Measurements from ENCODE around the gene CKB. TPM values are rescaled to one million over a fixed set of nuclear protein-coding genes. Genes with fewer than 3 reads are reported as not detected.

Gene CKB
- total RNA-seq, 6 donors from 2014 or later = 168 to 303 (median 231) TPM

- Histone ChIP-seq H3K27ac (no peak overlapping the region), H3K9me3 (no peaks in the 10 kb centered on the region), H3K36me3 (peaks cover 24 to 79% (median 47%) of the 10 kb centered on the region in 4 donors), H3K4me1 (no peaks in the 10 kb centered on the region), H3K4me3 (no peak overlapping the region), H3K27me3 (no peaks in the 10 kb centered on the region)
- no peak for TF ChIP-seq EP300 (IDR thresholded peaks at IDR 0.05)
- no peak for TF ChIP-seq POLR2A (IDR thresholded peaks at IDR 0.05)
- TF ChIP-seq CTCF (IDR thresholded peaks at IDR 0.05) = no peak
- no peak for TF ChIP-seq POLR2AphosphoS5 (IDR thresholded peaks at IDR 0.05)
- no peak for DNase-seq
- ATAC-seq (ENCODE audit: low FRiP score in 2 of 2) = no peak
- WGBS, 2 donors = 75 to 79% methylated on average over 5 of the region's 5 CpGs
Measured at GRCh38 chr14:103483600-103483999, 39.0 kb downstream of the CKB start.

- no peak for DNase-seq
- 52 to 53% methylated on average over 3 of the region's 3 CpGs for WGBS, 2 donors
- TF ChIP-seq EP300 (IDR thresholded peaks at IDR 0.05) (no peak), CTCF (IDR thresholded peaks at IDR 0.05) (no peak), POLR2A (IDR thresholded peaks at IDR 0.05) (no peak), POLR2AphosphoS5 (IDR thresholded peaks at IDR 0.05) (no peak)
Measured at GRCh38 chr14:103480595-103480994, 42.0 kb downstream of the CKB start.

GRCh38 chr14:103476631-103477030 is 46.0 kb downstream of the CKB start:
- Histone ChIP-seq H3K36me3 (peaks cover 41 to 96% (median 61%) of the 10 kb centered on the region in 4 donors), H3K9me3 (no peaks in the 10 kb centered on the region), H3K4me1 (no peaks in the 10 kb centered on the region), H3K4me3 (no peak overlapping the region), H3K27me3 (no peaks in the 10 kb centered on the region), H3K27ac (no peak overlapping the region)
- TF ChIP-seq POLR2A (IDR thresholded peaks at IDR 0.05) (no peak), EP300 (IDR thresholded peaks at IDR 0.05) (no peak), CTCF (IDR thresholded peaks at IDR 0.05) (no peak), POLR2AphosphoS5 (IDR thresholded peaks at IDR 0.05) (no peak)
- DNase-seq = no peak
- WGBS, 2 donors = 89 to 92% methylated on average over 5 of the region's 5 CpGs
- ATAC-seq (ENCODE audit: low FRiP score in 2 of 2) = no peak

More at GRCh38 chr14:103480595-103480994, 42.0 kb downstream of the CKB start:
- no peak for ATAC-seq (ENCODE audit: low FRiP score in 2 of 2)
- Histone ChIP-seq H3K27me3 (no peaks in the 10 kb centered on the region), H3K27ac (no peak overlapping the region), H3K4me3 (no peak overlapping the region), H3K36me3 (peaks cover 32 to 89% (median 59%) of the 10 kb centered on the region in 4 donors), H3K9me3 (no peaks in the 10 kb centered on the region), H3K4me1 (no peaks in the 10 kb centered on the region)

GRCh38 chr14:103476065-103476464 is 46.6 kb downstream of the CKB start:
- Histone ChIP-seq H3K27ac (no peak overlapping the region), H3K36me3 (peaks cover 38 to 97% (median 64%) of the 10 kb centered on the region in 4 donors), H3K4me1 (no peaks in the 10 kb centered on the region), H3K9me3 (no peaks in the 10 kb centered on the region), H3K27me3 (no peaks in the 10 kb centered on the region), H3K4me3 (no peak overlapping the region)
- no peak for TF ChIP-seq POLR2AphosphoS5 (IDR thresholded peaks at IDR 0.05)
- TF ChIP-seq EP300 (IDR thresholded peaks at IDR 0.05) = no peak
- TF ChIP-seq POLR2A (IDR thresholded peaks at IDR 0.05) = no peak
- DNase-seq (no peak), ATAC-seq (ENCODE audit: low FRiP score in 2 of 2) (no peak)
- WGBS, 2 donors = 82 to 90% methylated on average over 3 of the region's 3 CpGs

- Histone ChIP-seq H3K9me3 (no peaks in the 10 kb centered on the region), H3K4me1 (no peaks in the 10 kb centered on the region), H3K4me3 (no peak overlapping the region), H3K27ac (no peak overlapping the region), H3K36me3 (peaks cover 34 to 97% (median 65%) of the 10 kb centered on the region in 4 donors), H3K27me3 (no peaks in the 10 kb centered on the region)
- no peak for ATAC-seq (ENCODE audit: low FRiP score in 2 of 2)
- no peak for DNase-seq
- WGBS, 2 donors = 89 to 90% methylated on average over 5 of the region's 5 CpGs
- no peak for TF ChIP-seq POLR2A (IDR thresholded peaks at IDR 0.05)
- no peak for TF ChIP-seq POLR2AphosphoS5 (IDR thresholded peaks at IDR 0.05)
- TF ChIP-seq EP300 (IDR thresholded peaks at IDR 0.05) = no peak
- no peak for TF ChIP-seq CTCF (IDR thresholded peaks at IDR 0.05)
Measured at GRCh38 chr14:103474893-103475292, 47.7 kb downstream of the CKB start.
